ENCODE results near the gene KCNJ2. TPM values are rescaled to one million over a fixed set of nuclear protein-coding genes. Genes with fewer than 3 reads are reported as not detected.

The KCNJ2 gene
- total RNA-seq, 1 experiment from 2014 or later = 1.5 TPM

DNA sequence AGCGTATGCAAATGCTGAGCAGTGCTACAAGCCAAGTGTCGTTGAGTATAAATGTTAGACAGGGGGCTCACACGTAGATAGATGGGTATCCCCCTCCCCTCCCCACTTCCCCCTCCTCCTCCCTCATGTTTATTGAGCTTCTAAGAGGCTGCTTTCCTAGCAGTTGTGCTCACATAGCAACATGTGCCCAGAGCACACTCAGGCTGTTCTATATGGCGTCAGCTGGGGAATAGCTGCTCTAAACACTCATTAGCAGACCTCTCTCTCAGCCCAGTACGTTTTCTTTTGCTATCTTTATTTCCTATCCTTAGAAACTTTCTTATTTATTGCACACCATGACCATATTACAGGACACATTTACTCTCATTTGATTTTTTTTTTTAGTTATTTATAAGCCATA is 1.8 kb downstream of the KCNJ2 start:
- no peaks in the 10 kb centered on the region for H3K9me3 ChIP-seq (ENCODE audit: control insufficient read depth, insufficient read depth, low read depth, low read length)
- peaks cover 32% of the 10 kb centered on the region for H3K27me3 ChIP-seq (ENCODE audit: control insufficient read depth, insufficient read depth, low read length)
- H3K36me3 ChIP-seq (ENCODE audit: control insufficient read depth, insufficient read depth, low read length) = no peaks in the 10 kb centered on the region
- ATAC-seq (no peak), DNase-seq (ENCODE audit: low read depth, low spot score) (no peak)
- in situ Hi-C loops (cut with HindIII; ENCODE audit: low pct_unique_long_range_greater_than_20kb, low sequenced_read_pairs) = no loop called here
- H3K4me3 ChIP-seq (ENCODE audit: low read depth in 2 of 2, low read length in 2 of 2) = peak overlapping the region in 1 of 2 experiments; percentile 67; a peak in 2 of 4 replicates
- peaks cover 12% of the 10 kb centered on the region for H3K4me1 ChIP-seq (ENCODE audit: control insufficient read depth, insufficient read depth, low read length)
- BruUV-seq (replicated peaks) = no TSS peak
- TF ChIP-seq, protein P1, sequence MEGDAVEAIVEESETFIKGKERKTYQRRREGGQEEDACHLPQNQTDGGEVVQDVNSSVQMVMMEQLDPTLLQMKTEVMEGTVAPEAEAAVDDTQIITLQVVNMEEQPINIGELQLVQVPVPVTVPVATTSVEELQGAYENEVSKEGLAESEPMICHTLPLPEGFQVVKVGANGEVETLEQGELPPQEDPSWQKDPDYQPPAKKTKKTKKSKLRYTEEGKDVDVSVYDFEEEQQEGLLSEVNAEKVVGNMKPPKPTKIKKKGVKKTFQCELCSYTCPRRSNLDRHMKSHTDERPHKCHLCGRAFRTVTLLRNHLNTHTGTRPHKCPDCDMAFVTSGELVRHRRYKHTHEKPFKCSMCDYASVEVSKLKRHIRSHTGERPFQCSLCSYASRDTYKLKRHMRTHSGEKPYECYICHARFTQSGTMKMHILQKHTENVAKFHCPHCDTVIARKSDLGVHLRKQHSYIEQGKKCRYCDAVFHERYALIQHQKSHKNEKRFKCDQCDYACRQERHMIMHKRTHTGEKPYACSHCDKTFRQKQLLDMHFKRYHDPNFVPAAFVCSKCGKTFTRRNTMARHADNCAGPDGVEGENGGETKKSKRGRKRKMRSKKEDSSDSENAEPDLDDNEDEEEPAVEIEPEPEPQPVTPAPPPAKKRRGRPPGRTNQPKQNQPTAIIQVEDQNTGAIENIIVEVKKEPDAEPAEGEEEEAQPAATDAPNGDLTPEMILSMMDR (IDR thresholded peaks at IDR 0.05) = no peak
- TF ChIP-seq SIN3A (IDR thresholded peaks at IDR 0.05; ENCODE audit: borderline replicate concordance, insufficient read depth, low read depth, low read length) (no peak), TCF7L2 (IDR thresholded peaks at IDR 0.05; ENCODE audit: low read depth, low read length) (no peak)
- no peak overlapping the region for H3K27ac ChIP-seq (ENCODE audit: low read length)
- CTCF ChIA-PET = interaction anchor here (0.7 kb wide), 1 partner anchor 83 kb away, joined by 4 read pairs; no protein-coding TSS in a partner anchor
- intact Hi-C loops (cut with micrococcal nuclease; ENCODE audit: unreplicated experiment) = loop anchor here (10.0 kb wide), 1 partner anchor 384 kb away; no protein-coding TSS in a partner anchor
- POLR2A ChIA-PET = interaction anchor here (0.5 kb wide), 1 partner anchor 429 kb away, joined by 3 read pairs; no protein-coding TSS in a partner anchor

DNA sequence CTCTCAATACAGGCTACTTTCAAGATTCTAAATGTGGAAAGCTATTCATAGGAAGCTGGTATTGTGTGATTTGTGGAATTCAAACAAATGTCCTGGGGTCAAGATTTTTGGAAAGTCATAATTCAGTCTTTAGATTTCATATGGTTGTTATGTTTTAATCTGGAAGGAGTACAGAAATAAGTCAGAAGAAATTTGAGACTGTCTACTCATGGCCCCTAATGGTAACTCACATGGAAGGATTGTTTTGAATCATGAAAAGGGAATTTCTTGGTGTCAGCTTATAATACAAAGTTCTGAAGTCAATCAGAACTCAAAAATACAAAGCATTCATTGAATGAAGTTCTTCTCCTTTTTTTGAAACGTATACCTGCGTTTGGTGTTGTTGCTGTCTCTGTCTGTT is 3.1 kb downstream of the KCNJ2 start:
- in situ Hi-C loops (cut with HindIII; ENCODE audit: low pct_unique_long_range_greater_than_20kb, low sequenced_read_pairs) = no loop called here
- POLR2A ChIA-PET = no interaction called here

More for the DNA sequence above, 3.1 kb downstream of the KCNJ2 start:
- BruUV-seq (replicated peaks) = no TSS peak
- no peak for ATAC-seq
- no peak overlapping the region for H3K27ac ChIP-seq (ENCODE audit: low read length)
- intact Hi-C loops (cut with micrococcal nuclease; ENCODE audit: unreplicated experiment) = loop anchor here (10.0 kb wide), 1 partner anchor 382 kb away; no protein-coding TSS in a partner anchor
- H3K4me1 ChIP-seq (ENCODE audit: control insufficient read depth, insufficient read depth, low read length) = peaks cover 10% of the 10 kb centered on the region
- no peaks in the 10 kb centered on the region for H3K9me3 ChIP-seq (ENCODE audit: control insufficient read depth, insufficient read depth, low read depth, low read length)
- CTCF ChIA-PET = no interaction called here
- H3K36me3 ChIP-seq (ENCODE audit: control insufficient read depth, insufficient read depth, low read length) = no peaks in the 10 kb centered on the region
- TF ChIP-seq TCF7L2 (IDR thresholded peaks at IDR 0.05; ENCODE audit: low read depth, low read length) = no peak
- TF ChIP-seq, protein P1 (IDR thresholded peaks at IDR 0.05) = no peak
- TF ChIP-seq SIN3A (IDR thresholded peaks at IDR 0.05; ENCODE audit: borderline replicate concordance, insufficient read depth, low read depth, low read length) = no peak
- TF ChIP-seq POLR2AphosphoS5 (IDR thresholded peaks at IDR 0.05; ENCODE audit: low read depth, low read length) = no peak
- TF ChIP-seq, protein P2, sequence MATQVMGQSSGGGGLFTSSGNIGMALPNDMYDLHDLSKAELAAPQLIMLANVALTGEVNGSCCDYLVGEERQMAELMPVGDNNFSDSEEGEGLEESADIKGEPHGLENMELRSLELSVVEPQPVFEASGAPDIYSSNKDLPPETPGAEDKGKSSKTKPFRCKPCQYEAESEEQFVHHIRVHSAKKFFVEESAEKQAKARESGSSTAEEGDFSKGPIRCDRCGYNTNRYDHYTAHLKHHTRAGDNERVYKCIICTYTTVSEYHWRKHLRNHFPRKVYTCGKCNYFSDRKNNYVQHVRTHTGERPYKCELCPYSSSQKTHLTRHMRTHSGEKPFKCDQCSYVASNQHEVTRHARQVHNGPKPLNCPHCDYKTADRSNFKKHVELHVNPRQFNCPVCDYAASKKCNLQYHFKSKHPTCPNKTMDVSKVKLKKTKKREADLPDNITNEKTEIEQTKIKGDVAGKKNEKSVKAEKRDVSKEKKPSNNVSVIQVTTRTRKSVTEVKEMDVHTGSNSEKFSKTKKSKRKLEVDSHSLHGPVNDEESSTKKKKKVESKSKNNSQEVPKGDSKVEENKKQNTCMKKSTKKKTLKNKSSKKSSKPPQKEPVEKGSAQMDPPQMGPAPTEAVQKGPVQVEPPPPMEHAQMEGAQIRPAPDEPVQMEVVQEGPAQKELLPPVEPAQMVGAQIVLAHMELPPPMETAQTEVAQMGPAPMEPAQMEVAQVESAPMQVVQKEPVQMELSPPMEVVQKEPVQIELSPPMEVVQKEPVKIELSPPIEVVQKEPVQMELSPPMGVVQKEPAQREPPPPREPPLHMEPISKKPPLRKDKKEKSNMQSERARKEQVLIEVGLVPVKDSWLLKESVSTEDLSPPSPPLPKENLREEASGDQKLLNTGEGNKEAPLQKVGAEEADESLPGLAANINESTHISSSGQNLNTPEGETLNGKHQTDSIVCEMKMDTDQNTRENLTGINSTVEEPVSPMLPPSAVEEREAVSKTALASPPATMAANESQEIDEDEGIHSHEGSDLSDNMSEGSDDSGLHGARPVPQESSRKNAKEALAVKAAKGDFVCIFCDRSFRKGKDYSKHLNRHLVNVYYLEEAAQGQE (IDR thresholded peaks at IDR 0.05; ENCODE audit: insufficient read depth in 1 of 2, low read depth in 2 of 2, low read length in 1 of 2) = no peak
- peaks cover 27% of the 10 kb centered on the region for H3K27me3 ChIP-seq (ENCODE audit: control insufficient read depth, insufficient read depth, low read length)
- DNase-seq (ENCODE audit: low read depth, low spot score) = no peak
- H3K4me3 ChIP-seq (ENCODE audit: low read depth in 2 of 2, low read length in 2 of 2) = no peak overlapping the region
